Tibial nerve (tissue), 3 donors: ENCODE measurements around the gene HNF4A.

Experiments
- CTCF ChIP-seq, 5 experiments: fragments of 200-600 bp in 3 of 5; fragments of 450-650 bp in 2 of 5; sonication (generic) in 3 of 5; IDR thresholded peaks; one replicate each; pipeline ENCODE4 v1.5.1; 2016 to 2019; ENCODE audit warnings: antibody characterized with exemption in 5 of 5, mild to moderate bottlenecking in 3 of 5, moderate library complexity in 2 of 5
- POLR2A ChIP-seq, 2 donors: fragments of 450-650 bp; IDR thresholded peaks; one replicate each; pipeline ENCODE4 v1.6.1; 2017; ENCODE audit warnings: antibody characterized with exemption in 2 of 2, mild to moderate bottlenecking in 2 of 2, moderate library complexity in 2 of 2

DNA sequence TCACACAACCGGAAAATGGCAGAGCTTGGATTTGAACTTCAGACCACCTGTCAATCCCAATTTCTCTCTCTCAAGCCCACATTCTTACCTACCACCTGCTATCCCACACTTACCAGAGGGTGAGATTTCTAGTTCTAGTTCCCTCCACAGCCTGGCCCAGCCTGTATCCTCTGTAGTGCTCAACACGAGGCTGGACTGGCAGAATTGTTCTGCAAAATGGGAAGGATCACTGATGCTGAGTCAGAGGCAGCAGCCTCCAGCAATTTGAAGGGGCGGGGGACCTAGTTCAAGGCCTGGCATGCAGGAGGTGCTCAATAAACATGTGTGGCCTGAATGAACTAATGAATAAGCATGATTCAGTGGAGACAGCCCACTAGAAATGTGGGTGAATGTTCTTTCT is 66.6 kb downstream of the HNF4A start:
- no peak for TF ChIP-seq CTCF (IDR thresholded peaks at IDR 0.05)
- no peak for TF ChIP-seq POLR2A (IDR thresholded peaks at IDR 0.05)
